ENCODE results near the gene CHKB.

CHKB gene

DNA sequence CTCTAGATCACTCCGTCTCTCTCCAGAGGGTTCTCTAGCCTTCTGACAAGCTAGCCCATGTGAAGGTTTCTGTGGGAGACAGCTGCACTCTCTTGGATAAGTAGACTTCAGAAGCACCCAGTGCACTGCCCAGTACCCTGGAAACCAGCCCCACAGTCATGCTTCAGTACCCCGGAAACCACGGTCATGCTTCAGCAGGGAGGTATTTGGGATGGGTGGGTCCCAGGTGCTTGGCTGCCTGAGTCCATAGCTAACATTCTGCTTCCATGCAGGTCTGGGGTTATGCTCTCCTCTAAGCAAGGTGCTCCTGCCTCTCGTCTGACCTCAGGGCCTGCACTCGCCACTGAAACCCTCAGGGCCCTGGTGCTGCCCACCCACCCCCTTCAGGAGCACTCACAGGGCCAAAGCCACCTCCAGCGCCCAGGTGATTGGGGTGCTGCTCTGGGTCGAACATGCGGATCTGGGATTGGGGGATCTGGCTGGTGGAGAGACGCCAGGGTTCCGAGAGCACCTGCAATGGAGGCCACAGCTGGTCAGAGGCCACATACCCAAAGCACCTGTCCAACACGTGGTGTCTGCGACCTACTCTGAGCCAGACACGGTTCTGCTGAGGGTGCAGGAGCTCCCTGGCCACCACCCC, 12.6 kb downstream of the CHKB start:
- H3K36me3 ChIP-seq (ENCODE audit: insufficient read depth, low read length) = peaks cover 72% of the 10 kb centered on the region
- no peak overlapping the region for H3K9ac ChIP-seq (ENCODE audit: low read length)
- TF ChIP-seq EZH2 (IDR thresholded peaks at IDR 0.05; ENCODE audit: borderline replicate concordance, low read length) = no peak
- TF ChIP-seq, protein P1, sequence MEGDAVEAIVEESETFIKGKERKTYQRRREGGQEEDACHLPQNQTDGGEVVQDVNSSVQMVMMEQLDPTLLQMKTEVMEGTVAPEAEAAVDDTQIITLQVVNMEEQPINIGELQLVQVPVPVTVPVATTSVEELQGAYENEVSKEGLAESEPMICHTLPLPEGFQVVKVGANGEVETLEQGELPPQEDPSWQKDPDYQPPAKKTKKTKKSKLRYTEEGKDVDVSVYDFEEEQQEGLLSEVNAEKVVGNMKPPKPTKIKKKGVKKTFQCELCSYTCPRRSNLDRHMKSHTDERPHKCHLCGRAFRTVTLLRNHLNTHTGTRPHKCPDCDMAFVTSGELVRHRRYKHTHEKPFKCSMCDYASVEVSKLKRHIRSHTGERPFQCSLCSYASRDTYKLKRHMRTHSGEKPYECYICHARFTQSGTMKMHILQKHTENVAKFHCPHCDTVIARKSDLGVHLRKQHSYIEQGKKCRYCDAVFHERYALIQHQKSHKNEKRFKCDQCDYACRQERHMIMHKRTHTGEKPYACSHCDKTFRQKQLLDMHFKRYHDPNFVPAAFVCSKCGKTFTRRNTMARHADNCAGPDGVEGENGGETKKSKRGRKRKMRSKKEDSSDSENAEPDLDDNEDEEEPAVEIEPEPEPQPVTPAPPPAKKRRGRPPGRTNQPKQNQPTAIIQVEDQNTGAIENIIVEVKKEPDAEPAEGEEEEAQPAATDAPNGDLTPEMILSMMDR (IDR thresholded peaks at IDR 0.05; ENCODE audit: low read length) = no peak
- no peaks in the 10 kb centered on the region for H3K27me3 ChIP-seq (ENCODE audit: insufficient read depth, low read length)
- H3K4me3 ChIP-seq (ENCODE audit: low read depth, low read length, poor library complexity, severe bottlenecking) = no peak overlapping the region
- H4K20me1 ChIP-seq (ENCODE audit: insufficient read depth, low read length) = no peaks in the 10 kb centered on the region
- H3K9me2 ChIP-seq (ENCODE audit: low read depth, low read length) = no peaks in the 10 kb centered on the region
- no peak overlapping the region for H3K4me2 ChIP-seq (ENCODE audit: low read length)
- H3K79me2 ChIP-seq (ENCODE audit: insufficient read depth, low read length) = no peaks in the 10 kb centered on the region
- H3K9me3 ChIP-seq (ENCODE audit: low read length) = no peaks in the 10 kb centered on the region
- no peaks in the 10 kb centered on the region for H3F3A ChIP-seq (ENCODE audit: insufficient read depth, low read length)
- H2AFZ ChIP-seq (ENCODE audit: low read length) = no peak overlapping the region
- no peak overlapping the region for H3K27ac ChIP-seq (ENCODE audit: low read depth, low read length, poor library complexity, severe bottlenecking)
- peaks cover 7% of the 10 kb centered on the region for H3K4me1 ChIP-seq (ENCODE audit: insufficient read depth, low read length, severe bottlenecking)

DNA sequence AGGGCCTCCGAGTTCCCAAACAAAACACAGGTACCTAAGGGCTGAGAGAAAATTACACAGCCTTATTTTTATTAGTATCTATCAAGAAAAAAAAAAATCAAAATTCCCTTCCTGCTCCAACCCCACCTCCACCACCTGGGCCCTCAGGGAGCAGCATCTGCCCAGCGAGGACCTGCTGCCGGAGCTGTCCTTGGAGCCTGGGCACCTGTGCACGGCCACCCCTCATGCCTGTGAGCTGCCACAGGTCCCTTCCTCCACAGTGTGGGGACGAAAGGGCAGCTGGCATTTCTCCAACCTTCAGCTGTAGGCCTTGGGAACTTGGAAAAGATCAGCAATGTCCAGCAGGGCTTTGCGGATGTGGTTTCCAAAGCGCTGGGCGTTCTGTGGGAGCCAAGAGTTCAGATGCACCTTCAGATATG, 13.6 kb downstream of the CHKB start:
- Histone ChIP-seq H2AFZ (ENCODE audit: low read length) (no peak overlapping the region), H3K27me3 (ENCODE audit: insufficient read depth, low read length) (no peaks in the 10 kb centered on the region), H3K36me3 (ENCODE audit: insufficient read depth, low read length) (peaks cover 66% of the 10 kb centered on the region), H3K9me2 (ENCODE audit: low read depth, low read length) (no peaks in the 10 kb centered on the region), H3K4me1 (ENCODE audit: insufficient read depth, low read length, severe bottlenecking) (peaks cover 7% of the 10 kb centered on the region), H3K79me2 (ENCODE audit: insufficient read depth, low read length) (no peaks in the 10 kb centered on the region), H4K20me1 (ENCODE audit: insufficient read depth, low read length) (no peaks in the 10 kb centered on the region), H3F3A (ENCODE audit: insufficient read depth, low read length) (no peaks in the 10 kb centered on the region), H3K27ac (ENCODE audit: low read depth, low read length, poor library complexity, severe bottlenecking) (no peak overlapping the region), H3K9me3 (ENCODE audit: low read length) (no peaks in the 10 kb centered on the region), H3K4me3 (ENCODE audit: low read depth, low read length, poor library complexity, severe bottlenecking) (no peak overlapping the region), H3K4me2 (ENCODE audit: low read length) (no peak overlapping the region), H3K9ac (ENCODE audit: low read length) (no peak overlapping the region)
- TF ChIP-seq EZH2 (IDR thresholded peaks at IDR 0.05; ENCODE audit: borderline replicate concordance, low read length) = no peak
- TF ChIP-seq, protein P1 (IDR thresholded peaks at IDR 0.05; ENCODE audit: low read length) = no peak

DNA sequence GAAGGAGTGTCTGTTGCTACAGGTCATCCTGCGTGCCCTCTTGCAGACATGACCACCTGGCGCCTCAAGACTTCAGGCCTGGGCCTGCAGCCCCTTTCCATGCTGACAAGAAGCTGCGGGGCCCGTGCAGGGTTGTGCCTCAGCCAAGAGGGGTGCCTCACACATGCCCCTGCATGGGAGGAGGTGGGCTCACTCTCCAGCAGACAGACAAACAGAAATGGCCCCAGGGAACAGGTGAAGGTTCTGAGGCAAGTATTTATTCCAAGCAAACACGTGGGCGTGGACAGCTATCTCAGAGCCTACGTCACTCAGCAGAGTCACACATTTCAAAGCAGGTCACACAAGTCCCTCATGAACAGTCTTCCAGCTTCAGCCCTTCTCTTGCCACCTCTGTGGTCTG, 14.0 kb downstream of the CHKB start:
- Histone ChIP-seq H3F3A (ENCODE audit: insufficient read depth, low read length) (no peaks in the 10 kb centered on the region), H3K9me2 (ENCODE audit: low read depth, low read length) (no peaks in the 10 kb centered on the region), H3K79me2 (ENCODE audit: insufficient read depth, low read length) (no peaks in the 10 kb centered on the region), H3K9ac (ENCODE audit: low read length) (no peak overlapping the region), H3K36me3 (ENCODE audit: insufficient read depth, low read length) (peaks cover 62% of the 10 kb centered on the region), H4K20me1 (ENCODE audit: insufficient read depth, low read length) (no peaks in the 10 kb centered on the region), H3K4me1 (ENCODE audit: insufficient read depth, low read length, severe bottlenecking) (peaks cover 7% of the 10 kb centered on the region), H3K4me2 (ENCODE audit: low read length) (no peak overlapping the region), H3K4me3 (ENCODE audit: low read depth, low read length, poor library complexity, severe bottlenecking) (no peak overlapping the region), H2AFZ (ENCODE audit: low read length) (no peak overlapping the region), H3K9me3 (ENCODE audit: low read length) (no peaks in the 10 kb centered on the region), H3K27me3 (ENCODE audit: insufficient read depth, low read length) (no peaks in the 10 kb centered on the region), H3K27ac (ENCODE audit: low read depth, low read length, poor library complexity, severe bottlenecking) (no peak overlapping the region)
- TF ChIP-seq, protein P1 (IDR thresholded peaks at IDR 0.05; ENCODE audit: low read length) = no peak
- no peak for TF ChIP-seq EZH2 (IDR thresholded peaks at IDR 0.05; ENCODE audit: borderline replicate concordance, low read length)
